Measurements from ENCODE around the gene INPP4B.
A peak's percentile ranks its signal among the peaks of the same experiment; 100 is the strongest.

INPP4B gene

GRCh38 chr4:142844782-142845181, 1.3 kb downstream of the INPP4B start:
- peaks cover 0 to 30% (median 23%) of the 10 kb centered on the region in 3 experiments for H3K27me3 ChIP-seq (ENCODE audit: control insufficient read depth in 3 of 3, insufficient read depth in 3 of 3, low read depth in 1 of 3, low read length in 3 of 3)
- peaks cover 5 to 9% of the 10 kb centered on the region in 2 donors for H3K4me1 ChIP-seq (ENCODE audit: control insufficient read depth in 2 of 2, insufficient read depth in 1 of 2, low read depth in 1 of 2, low read length in 2 of 2)
- no CpG with 5 or more reads among the region's 1 CpG for WGBS, 2 donors (ENCODE audit: extremely low coverage in 2 of 2, insufficient read length in 2 of 2, insufficient replicate concordance in 1 of 2)
- no peak overlapping the region for H2BK5ac ChIP-seq (ENCODE audit: low read length)
- no peak overlapping the region for H3K4me2 ChIP-seq (ENCODE audit: insufficient read depth, low read length, poor library complexity, severe bottlenecking)
- no peak overlapping the region for H3K4ac ChIP-seq (ENCODE audit: low read length)
- no peak overlapping the region for H4K91ac ChIP-seq (ENCODE audit: low read depth, low read length, poor library complexity)
- no peaks in the 10 kb centered on the region for H3K9me3 ChIP-seq (replicated peaks in 1 of 2; ENCODE audit: control insufficient read depth in 2 of 2, insufficient read depth in 1 of 2, low read depth in 1 of 2, low read length in 2 of 2)
- H4K8ac ChIP-seq (ENCODE audit: low read depth, low read length) = no peak overlapping the region
- no peak overlapping the region for H2BK120ac ChIP-seq (ENCODE audit: low read depth, low read length)
- H3K23ac ChIP-seq (ENCODE audit: low read depth, low read length, poor library complexity) = no peak overlapping the region
- H2BK12ac ChIP-seq (ENCODE audit: low read length) = no peak overlapping the region
- no peak overlapping the region for H2BK15ac ChIP-seq (ENCODE audit: low read length)
- no peak overlapping the region for H3K14ac ChIP-seq (ENCODE audit: low read length)
- no peak overlapping the region for H3K18ac ChIP-seq (ENCODE audit: low read length)
- no peaks in the 10 kb centered on the region for H3K79me1 ChIP-seq (ENCODE audit: low read depth, low read length)
- peak overlapping the region; percentile 96 for H2AFZ ChIP-seq (ENCODE audit: low read length)
- no peak overlapping the region for H3K9ac ChIP-seq (ENCODE audit: low read depth, low read length, poor library complexity)
- H2AK5ac ChIP-seq (ENCODE audit: low read depth, low read length) = no peak overlapping the region
- no peaks in the 10 kb centered on the region for H3K36me3 ChIP-seq (replicated peaks in 1 of 2; ENCODE audit: control insufficient read depth in 2 of 2, insufficient read depth in 2 of 2, low read length in 2 of 2)
- H3K27ac ChIP-seq (replicated peaks; ENCODE audit: low read length) = no peak overlapping the region
- peak overlapping the region in 1 of 2 donors; percentile 64 for H3K4me3 ChIP-seq (ENCODE audit: low read length in 2 of 2)
- no peak for DNase-seq (ENCODE audit: low spot score)

- Histone ChIP-seq H4K8ac (ENCODE audit: low read depth, low read length) (no peak overlapping the region), H3K18ac (ENCODE audit: low read length) (no peak overlapping the region), H2BK15ac (ENCODE audit: low read length) (no peak overlapping the region), H3K27ac (replicated peaks; ENCODE audit: low read length) (no peak overlapping the region), H3K14ac (ENCODE audit: low read length) (no peak overlapping the region), H3K9me3 (replicated peaks in 1 of 2; ENCODE audit: control insufficient read depth in 2 of 2, insufficient read depth in 1 of 2, low read depth in 1 of 2, low read length in 2 of 2) (no peaks in the 10 kb centered on the region), H3K4ac (ENCODE audit: low read length) (no peak overlapping the region), H3K23ac (ENCODE audit: low read depth, low read length, poor library complexity) (no peak overlapping the region), H2BK5ac (ENCODE audit: low read length) (no peak overlapping the region), H4K91ac (ENCODE audit: low read depth, low read length, poor library complexity) (no peak overlapping the region), H2BK120ac (ENCODE audit: low read depth, low read length) (no peak overlapping the region), H3K4me1 (ENCODE audit: control insufficient read depth in 2 of 2, insufficient read depth in 1 of 2, low read depth in 1 of 2, low read length in 2 of 2) (peaks cover 2 to 5% of the 10 kb centered on the region in 2 donors), H2AFZ (ENCODE audit: low read length) (no peak overlapping the region), H3K4me3 (ENCODE audit: low read length in 2 of 2) (no peak overlapping the region), H3K27me3 (ENCODE audit: control insufficient read depth in 3 of 3, insufficient read depth in 3 of 3, low read depth in 1 of 3, low read length in 3 of 3) (peaks cover 0 to 14% (median 9%) of the 10 kb centered on the region in 3 experiments), H3K9ac (ENCODE audit: low read depth, low read length, poor library complexity) (no peak overlapping the region), H3K36me3 (replicated peaks in 1 of 2; ENCODE audit: control insufficient read depth in 2 of 2, insufficient read depth in 2 of 2, low read length in 2 of 2) (no peaks in the 10 kb centered on the region), H3K4me2 (ENCODE audit: insufficient read depth, low read length, poor library complexity, severe bottlenecking) (no peak overlapping the region), H2AK5ac (ENCODE audit: low read depth, low read length) (no peak overlapping the region), H2BK12ac (ENCODE audit: low read length) (no peak overlapping the region), H3K79me1 (ENCODE audit: low read depth, low read length) (no peaks in the 10 kb centered on the region)
- no CpG with 5 or more reads among the region's 1 CpG for WGBS, 2 donors (ENCODE audit: extremely low coverage in 2 of 2, insufficient read length in 2 of 2, insufficient replicate concordance in 1 of 2)
- DNase-seq (ENCODE audit: low spot score) = no peak
These were observed 5.5 kb downstream of the INPP4B start for GRCh38 chr4:142840516-142841123.

GRCh38 chr4:142838778-142839177, 7.3 kb downstream of the INPP4B start:
- no peak overlapping the region for H3K4me2 ChIP-seq (ENCODE audit: insufficient read depth, low read length, poor library complexity, severe bottlenecking)
- H2BK5ac ChIP-seq (ENCODE audit: low read length) = no peak overlapping the region
- H3K4me1 ChIP-seq (ENCODE audit: control insufficient read depth in 2 of 2, insufficient read depth in 1 of 2, low read depth in 1 of 2, low read length in 2 of 2) = no peaks in the 10 kb centered on the region
- no peak overlapping the region for H2AFZ ChIP-seq (ENCODE audit: low read length)
- H3K36me3 ChIP-seq (replicated peaks in 1 of 2; ENCODE audit: control insufficient read depth in 2 of 2, insufficient read depth in 2 of 2, low read length in 2 of 2) = no peaks in the 10 kb centered on the region
- no peak overlapping the region for H4K8ac ChIP-seq (ENCODE audit: low read depth, low read length)
- peaks cover 0 to under 1% (median 0%) of the 10 kb centered on the region in 3 experiments for H3K27me3 ChIP-seq (ENCODE audit: control insufficient read depth in 3 of 3, insufficient read depth in 3 of 3, low read depth in 1 of 3, low read length in 3 of 3)
- no peak overlapping the region for H3K23ac ChIP-seq (ENCODE audit: low read depth, low read length, poor library complexity)
- no peak overlapping the region for H2BK12ac ChIP-seq (ENCODE audit: low read length)
- H2BK120ac ChIP-seq (ENCODE audit: low read depth, low read length) = no peak overlapping the region
- no peak overlapping the region for H3K18ac ChIP-seq (ENCODE audit: low read length)
- no peak overlapping the region for H4K91ac ChIP-seq (ENCODE audit: low read depth, low read length, poor library complexity)
- no peaks in the 10 kb centered on the region for H3K79me1 ChIP-seq (ENCODE audit: low read depth, low read length)
- no peak overlapping the region for H2BK15ac ChIP-seq (ENCODE audit: low read length)
- no peak overlapping the region for H3K14ac ChIP-seq (ENCODE audit: low read length)
- no peak overlapping the region for H3K4me3 ChIP-seq (ENCODE audit: low read length in 2 of 2)
- H3K9me3 ChIP-seq (replicated peaks in 1 of 2; ENCODE audit: control insufficient read depth in 2 of 2, insufficient read depth in 1 of 2, low read depth in 1 of 2, low read length in 2 of 2) = no peaks in the 10 kb centered on the region
- no peak overlapping the region for H3K27ac ChIP-seq (replicated peaks; ENCODE audit: low read length)
- no peak overlapping the region for H2AK5ac ChIP-seq (ENCODE audit: low read depth, low read length)
- H3K9ac ChIP-seq (ENCODE audit: low read depth, low read length, poor library complexity) = no peak overlapping the region
- H3K4ac ChIP-seq (ENCODE audit: low read length) = no peak overlapping the region
- no CpG with 5 or more reads among the region's 1 CpG for WGBS, 2 donors (ENCODE audit: extremely low coverage in 2 of 2, insufficient read length in 2 of 2, insufficient replicate concordance in 1 of 2)
- DNase-seq (ENCODE audit: low spot score) = no peak

- no peak overlapping the region for H4K8ac ChIP-seq (ENCODE audit: low read depth, low read length)
- H4K91ac ChIP-seq (ENCODE audit: low read depth, low read length, poor library complexity) = no peak overlapping the region
- H2BK12ac ChIP-seq (ENCODE audit: low read length) = no peak overlapping the region
- no peak overlapping the region for H2BK5ac ChIP-seq (ENCODE audit: low read length)
- H3K27me3 ChIP-seq (ENCODE audit: control insufficient read depth in 3 of 3, insufficient read depth in 3 of 3, low read depth in 1 of 3, low read length in 3 of 3) = no peaks in the 10 kb centered on the region
- no peak overlapping the region for H3K14ac ChIP-seq (ENCODE audit: low read length)
- H3K4ac ChIP-seq (ENCODE audit: low read length) = no peak overlapping the region
- no peak overlapping the region for H2AFZ ChIP-seq (ENCODE audit: low read length)
- WGBS, 2 donors (ENCODE audit: extremely low coverage in 2 of 2, insufficient read length in 2 of 2, insufficient replicate concordance in 1 of 2) = no CpG with 5 or more reads among the region's 5 CpGs
- DNase-seq (ENCODE audit: low spot score) = no peak
- no peak overlapping the region for H3K27ac ChIP-seq (replicated peaks; ENCODE audit: low read length)
- H3K4me1 ChIP-seq (ENCODE audit: control insufficient read depth in 2 of 2, insufficient read depth in 1 of 2, low read depth in 1 of 2, low read length in 2 of 2) = peaks cover 0 to 1% of the 10 kb centered on the region in 2 donors
- H3K9me3 ChIP-seq (replicated peaks in 1 of 2; ENCODE audit: control insufficient read depth in 2 of 2, insufficient read depth in 1 of 2, low read depth in 1 of 2, low read length in 2 of 2) = no peaks in the 10 kb centered on the region
- no peak overlapping the region for H3K18ac ChIP-seq (ENCODE audit: low read length)
- H2BK120ac ChIP-seq (ENCODE audit: low read depth, low read length) = no peak overlapping the region
- H2AK5ac ChIP-seq (ENCODE audit: low read depth, low read length) = no peak overlapping the region
- no peak overlapping the region for H2BK15ac ChIP-seq (ENCODE audit: low read length)
- no peak overlapping the region for H3K4me3 ChIP-seq (ENCODE audit: low read length in 2 of 2)
- no peaks in the 10 kb centered on the region for H3K79me1 ChIP-seq (ENCODE audit: low read depth, low read length)
- H3K9ac ChIP-seq (ENCODE audit: low read depth, low read length, poor library complexity) = no peak overlapping the region
- no peak overlapping the region for H3K4me2 ChIP-seq (ENCODE audit: insufficient read depth, low read length, poor library complexity, severe bottlenecking)
- no peak overlapping the region for H3K23ac ChIP-seq (ENCODE audit: low read depth, low read length, poor library complexity)
- H3K36me3 ChIP-seq (replicated peaks in 1 of 2; ENCODE audit: control insufficient read depth in 2 of 2, insufficient read depth in 2 of 2, low read length in 2 of 2) = no peaks in the 10 kb centered on the region
These were observed 14.1 kb downstream of the INPP4B start for GRCh38 chr4:142832022-142832421.
